NCI-H2107 (cell line): ENCODE measurements around the gene HIPK1.

Experiments
- DNase-seq: peaks from one replicate; lab custom pipeline; 2025; lab: John Stamatoyannopoulos, UW

HIPK1 gene

GRCh38 chr1:113913887-113914664 lies 15.0 kb upstream of the HIPK1 start:
- DNase-seq = no peak

DNA sequence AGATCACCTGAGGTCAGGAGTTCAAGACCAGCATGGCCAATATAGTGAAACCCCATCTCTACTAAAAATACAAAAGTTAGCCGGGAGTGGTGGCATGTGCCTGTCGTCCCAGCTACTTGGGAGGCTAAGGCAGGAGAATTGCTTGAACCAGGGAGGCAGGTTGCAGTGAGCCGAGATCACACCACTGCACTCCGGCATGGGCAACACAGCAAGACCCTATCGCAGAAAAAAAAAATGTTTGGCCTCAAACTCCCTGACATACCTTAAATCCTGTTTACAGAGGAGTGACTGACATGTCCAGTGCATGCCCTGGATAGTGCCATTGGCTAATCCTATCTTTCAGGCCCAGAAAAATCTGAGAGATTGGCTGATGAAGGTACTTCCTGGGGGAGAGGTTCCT lies 12.2 kb upstream of the HIPK1 start:
- no peak for DNase-seq

GRCh38 chr1:113917400-113918082 lies 11.6 kb upstream of the HIPK1 start:
- no peak for DNase-seq

DNA sequence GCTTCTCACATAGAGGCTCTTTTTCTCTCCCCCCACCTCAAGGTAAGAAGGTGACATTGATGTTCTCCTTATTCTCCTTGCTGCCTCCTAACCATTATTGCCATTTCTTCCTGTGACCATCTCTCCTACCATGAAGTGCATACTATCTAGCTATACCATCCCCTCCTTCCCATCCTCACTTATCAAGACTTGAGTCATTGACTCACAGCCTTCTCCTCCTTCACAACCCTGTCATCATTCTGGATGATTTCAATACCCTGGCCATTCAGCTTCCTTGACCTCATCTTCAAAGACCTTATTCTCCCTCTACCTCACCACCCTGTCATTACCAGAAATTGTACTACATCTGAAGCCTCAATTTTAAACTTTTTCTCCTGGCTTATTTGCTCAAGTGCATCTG lies 10.9 kb upstream of the HIPK1 start:
- no peak for DNase-seq

DNA sequence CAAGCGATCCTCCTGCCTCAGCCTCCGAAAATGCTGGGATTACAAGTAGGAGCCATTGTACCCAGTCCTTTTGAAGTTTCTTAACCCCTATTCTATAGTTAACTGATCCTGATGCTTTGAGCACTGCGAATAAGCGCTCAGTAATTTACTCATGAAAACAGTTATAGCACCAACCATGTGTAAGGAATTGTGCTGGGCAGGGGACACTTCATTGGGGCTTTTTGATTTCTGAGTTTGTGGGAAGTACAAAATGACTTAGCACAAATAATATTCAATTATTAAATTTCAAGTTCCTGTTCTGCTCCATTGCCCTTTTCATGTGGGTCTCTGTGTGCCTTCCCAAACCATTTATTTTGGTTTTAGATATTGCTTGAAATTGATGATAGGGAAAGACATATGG lies 6.2 kb upstream of the HIPK1 start:
- no peak for DNase-seq

- no peak for DNase-seq
Measured at GRCh38 chr1:113924473-113924872, 4.7 kb upstream of the HIPK1 start.

DNA sequence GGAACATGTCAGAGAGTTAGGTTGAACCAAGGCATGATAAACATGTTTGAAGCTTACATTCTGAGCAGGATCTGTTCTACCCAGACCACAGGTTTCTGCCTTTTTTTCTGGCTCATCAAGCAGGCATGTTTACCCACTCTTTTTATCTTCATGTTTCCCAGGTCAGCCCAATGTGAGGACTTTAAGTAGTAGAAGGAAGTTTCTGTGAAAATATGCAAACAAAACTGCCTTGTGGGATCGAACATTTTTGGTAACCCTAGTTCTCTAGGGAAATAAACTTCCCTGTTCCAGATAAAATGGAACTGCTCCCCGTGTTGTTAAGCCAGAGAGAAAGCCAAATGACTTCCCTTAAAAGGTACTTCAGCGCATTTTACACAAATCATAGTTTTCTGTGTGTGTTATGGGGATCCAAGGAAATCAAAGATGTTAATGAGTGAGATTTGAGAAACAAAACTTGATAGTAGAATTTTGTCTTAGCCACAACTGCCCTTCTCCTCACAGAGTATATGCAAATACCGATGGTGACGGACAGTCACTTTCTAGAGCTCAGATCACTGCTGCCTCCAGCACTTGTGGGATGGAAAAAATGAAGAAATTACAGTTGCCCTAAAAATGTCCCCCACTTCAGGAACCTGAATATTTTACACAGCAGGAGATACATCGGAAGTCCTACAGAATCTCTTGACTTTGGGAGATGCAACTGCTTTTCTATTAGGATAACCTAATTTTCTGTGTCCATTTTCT lies 765 bp upstream of the HIPK1 start:
- no peak for DNase-seq

DNA sequence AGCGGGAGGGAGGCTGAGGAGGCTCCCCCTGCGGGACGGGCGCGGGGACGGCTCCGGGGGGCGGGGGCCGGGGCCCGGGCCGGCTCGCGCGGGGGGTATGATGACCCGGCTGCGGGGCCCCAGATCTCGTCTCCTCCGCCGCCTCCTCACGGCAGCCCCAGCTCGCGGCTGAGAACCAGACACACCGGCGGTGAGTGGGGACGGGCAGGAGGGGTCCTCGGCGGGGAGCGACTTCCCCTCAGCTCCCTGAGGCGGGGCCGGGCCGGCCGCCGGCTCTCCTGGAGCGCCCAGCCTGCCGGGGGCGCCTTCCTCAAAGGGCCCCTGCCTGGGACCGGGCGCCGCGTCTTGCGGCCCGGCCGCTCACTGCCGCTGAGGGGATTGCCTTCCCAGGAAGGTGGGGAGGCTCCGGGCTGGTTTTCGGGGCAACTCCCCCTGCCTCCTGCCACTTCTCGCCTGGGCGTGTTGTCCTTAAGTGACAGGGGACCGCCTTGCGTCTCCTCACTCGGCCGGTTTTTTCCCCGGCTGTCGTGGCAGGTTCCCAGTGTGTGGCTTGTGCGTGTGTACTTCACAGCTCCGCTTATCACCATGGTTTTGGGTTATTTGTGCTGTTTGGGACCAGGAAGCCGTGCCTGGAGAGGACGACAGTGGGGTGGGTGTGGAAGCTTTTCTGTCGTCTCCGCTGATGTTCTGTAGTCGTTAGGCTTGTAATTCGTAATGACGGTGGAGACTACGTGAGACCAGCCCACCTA lies 800 bp downstream of the HIPK1 start:
- DNase-seq = no peak

DNA sequence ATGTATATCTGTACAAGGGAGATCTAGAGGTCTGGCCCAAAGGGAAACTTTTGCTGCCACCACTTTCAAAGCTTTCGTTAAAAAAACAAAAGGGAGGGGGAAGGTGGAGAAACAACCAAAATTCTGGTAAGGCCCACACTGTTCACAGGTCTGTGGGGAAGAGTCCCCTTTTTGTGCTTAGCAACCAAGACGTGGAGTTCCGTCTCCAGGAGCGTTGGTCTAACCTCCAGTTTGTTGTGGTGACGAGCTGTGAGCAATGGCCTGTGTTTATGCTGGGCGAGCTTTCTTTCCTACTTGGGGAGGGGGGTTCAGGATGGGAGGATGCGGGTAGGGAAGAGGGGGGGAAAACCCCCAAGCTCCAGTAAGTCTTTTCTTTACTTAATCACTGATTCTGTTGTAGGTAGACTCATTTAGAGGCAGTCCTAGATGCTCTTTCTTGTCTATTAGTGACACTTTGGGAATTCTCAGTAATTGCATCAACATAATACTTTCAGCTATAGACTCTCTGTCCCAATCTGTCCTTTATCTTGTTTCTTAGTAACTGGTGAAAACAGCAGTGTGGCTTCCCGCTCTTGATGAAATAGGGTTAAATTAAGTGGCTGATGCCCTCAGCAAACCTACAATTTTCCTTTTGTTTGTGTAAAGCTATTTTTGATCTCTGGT lies 1.5 kb downstream of the HIPK1 start:
- DNase-seq = no peak

DNA sequence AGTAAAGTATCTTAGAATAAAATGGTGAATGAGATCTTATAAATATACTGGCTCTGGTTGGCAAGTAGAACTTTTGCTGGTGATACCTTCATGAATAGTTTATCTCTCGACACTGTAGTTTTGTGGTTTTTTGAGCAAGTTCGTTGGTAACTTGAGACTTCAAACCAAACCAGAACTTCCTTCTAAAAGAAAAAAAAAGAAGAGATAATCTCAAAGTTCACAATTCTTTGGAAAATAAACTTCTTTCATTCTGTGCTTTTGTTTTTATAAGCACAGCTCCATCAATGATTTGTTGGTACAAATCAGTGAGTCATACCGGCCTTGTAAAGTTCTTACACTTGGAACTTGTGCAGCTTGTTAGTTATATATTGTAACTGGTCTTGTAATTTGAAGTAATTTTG lies 2.3 kb downstream of the HIPK1 start:
- DNase-seq = no peak

GRCh38 chr1:113934006-113934405 lies 4.9 kb downstream of the HIPK1 start:
- DNase-seq = no peak

DNA sequence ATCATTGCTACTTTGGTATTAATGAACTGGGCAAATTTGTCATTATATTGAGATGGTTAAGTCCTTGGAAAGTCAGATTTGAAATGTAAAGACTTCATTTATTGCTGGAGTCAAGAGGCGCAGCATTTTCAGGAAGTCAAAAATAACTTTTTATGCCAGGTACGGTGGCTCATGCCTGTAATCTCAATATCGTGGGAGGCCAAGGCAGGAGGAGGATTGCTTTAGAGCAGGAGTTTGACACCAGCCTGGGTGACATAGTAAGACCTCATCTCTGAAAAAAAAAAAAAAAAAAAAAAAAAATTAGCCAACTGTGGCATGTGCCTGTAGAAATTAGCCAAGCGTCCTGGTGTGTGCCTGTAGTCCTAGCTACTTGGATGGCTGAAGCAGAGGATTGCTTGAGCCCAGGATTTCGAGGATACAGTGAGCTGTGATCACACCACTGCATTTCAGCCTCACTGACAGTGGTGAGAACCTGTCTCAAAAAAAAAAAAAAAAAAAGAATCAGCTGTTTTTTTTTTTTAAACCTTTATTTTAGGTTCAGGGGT lies 5.5 kb downstream of the HIPK1 start:
- no peak for DNase-seq

GRCh38 chr1:113935176-113935575 lies 6.1 kb downstream of the HIPK1 start:
- no peak for DNase-seq

GRCh38 chr1:113935970-113936369 lies 6.8 kb downstream of the HIPK1 start:
- DNase-seq = no peak

GRCh38 chr1:113937146-113937545 lies 8.0 kb downstream of the HIPK1 start:
- DNase-seq = no peak

- DNase-seq = no peak
Measured at GRCh38 chr1:113938192-113938591, 9.1 kb downstream of the HIPK1 start.

DNA sequence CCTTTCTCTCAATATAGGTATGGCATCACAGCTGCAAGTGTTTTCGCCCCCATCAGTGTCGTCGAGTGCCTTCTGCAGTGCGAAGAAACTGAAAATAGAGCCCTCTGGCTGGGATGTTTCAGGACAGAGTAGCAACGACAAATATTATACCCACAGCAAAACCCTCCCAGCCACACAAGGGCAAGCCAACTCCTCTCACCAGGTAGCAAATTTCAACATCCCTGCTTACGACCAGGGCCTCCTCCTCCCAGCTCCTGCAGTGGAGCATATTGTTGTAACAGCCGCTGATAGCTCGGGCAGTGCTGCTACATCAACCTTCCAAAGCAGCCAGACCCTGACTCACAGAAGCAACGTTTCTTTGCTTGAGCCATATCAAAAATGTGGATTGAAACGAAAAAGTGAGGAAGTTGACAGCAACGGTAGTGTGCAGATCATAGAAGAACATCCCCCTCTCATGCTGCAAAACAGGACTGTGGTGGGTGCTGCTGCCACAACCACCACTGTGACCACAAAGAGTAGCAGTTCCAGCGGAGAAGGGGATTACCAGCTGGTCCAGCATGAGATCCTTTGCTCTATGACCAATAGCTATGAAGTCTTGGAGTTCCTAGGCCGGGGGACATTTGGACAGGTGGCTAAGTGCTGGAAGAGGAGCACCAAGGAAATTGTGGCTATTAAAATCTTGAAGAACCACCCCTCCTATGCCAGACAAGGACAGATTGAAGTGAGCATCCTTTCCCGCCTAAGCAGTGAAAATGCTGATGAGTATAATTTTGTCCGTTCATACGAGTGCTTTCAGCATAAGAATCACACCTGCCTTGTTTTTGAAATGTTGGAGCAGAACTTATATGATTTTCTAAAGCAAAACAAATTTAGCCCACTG lies 11.5 kb downstream of the HIPK1 start:
- DNase-seq = no peak

DNA sequence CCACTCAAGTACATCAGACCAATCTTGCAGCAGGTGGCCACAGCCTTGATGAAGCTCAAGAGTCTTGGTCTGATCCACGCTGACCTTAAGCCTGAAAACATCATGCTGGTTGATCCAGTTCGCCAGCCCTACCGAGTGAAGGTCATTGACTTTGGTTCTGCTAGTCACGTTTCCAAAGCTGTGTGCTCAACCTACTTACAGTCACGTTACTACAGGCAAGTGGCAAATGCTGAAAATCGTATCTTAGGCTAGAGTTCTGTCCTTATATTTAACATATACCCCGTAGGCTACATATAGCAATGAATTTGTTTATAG lies 12.1 kb downstream of the HIPK1 start:
- DNase-seq = no peak

GRCh38 chr1:113942527-113942926 lies 13.4 kb downstream of the HIPK1 start:
- DNase-seq = no peak

- DNase-seq = no peak
Measured at GRCh38 chr1:113943028-113943811, 14.1 kb downstream of the HIPK1 start.
